ENCODE measurements around the gene ELFN1. TPM values are rescaled to one million over a fixed set of nuclear protein-coding genes. Genes with fewer than 3 reads are reported as not detected.
A peak's percentile ranks its signal among the peaks of the same experiment; 100 is the strongest.

ELFN1 gene
- total RNA-seq, 1 donor from 2014 or later = 4.3 TPM

DNA sequence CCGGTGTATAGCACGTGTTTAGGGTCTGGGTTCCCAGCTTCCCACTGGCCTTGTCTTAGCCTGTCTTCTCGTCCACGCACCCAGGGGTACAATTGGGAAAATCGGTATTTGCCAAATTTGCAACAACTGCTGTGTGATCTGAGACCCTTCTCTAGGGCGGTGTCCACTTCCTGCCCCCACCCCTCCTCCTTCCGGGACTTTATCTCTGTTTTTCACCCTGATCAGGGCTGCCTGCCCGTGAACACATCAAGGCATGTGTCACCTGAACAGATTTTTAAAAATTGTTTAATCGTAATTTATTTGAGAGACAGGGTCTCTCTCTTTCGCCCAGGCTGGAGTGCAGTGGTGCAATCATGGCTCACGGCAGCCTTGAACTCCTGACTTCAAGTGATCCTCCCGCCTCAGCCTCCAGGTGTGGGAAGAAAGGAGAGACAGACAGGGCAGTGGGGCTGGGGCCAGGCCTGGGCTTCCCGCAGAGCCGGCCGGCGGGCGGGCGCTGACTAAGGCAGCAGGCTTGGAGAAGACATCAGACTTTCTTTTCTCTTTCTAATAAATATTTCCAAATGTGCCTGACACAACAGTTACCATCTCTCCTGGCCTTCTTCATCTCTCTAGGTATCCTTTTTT, 27.5 kb downstream of the ELFN1 start:
- H3K4me1 ChIP-seq = no peaks in the 10 kb centered on the region
- DNase-seq (peak; percentile 25), ATAC-seq (no peak)
- intact Hi-C loops (cut with DNase I) = no loop called here
- H3K27ac ChIP-seq = no peak overlapping the region
- peaks cover 2% of the 10 kb centered on the region for H3K9me3 ChIP-seq
- TF ChIP-seq, protein P1, sequence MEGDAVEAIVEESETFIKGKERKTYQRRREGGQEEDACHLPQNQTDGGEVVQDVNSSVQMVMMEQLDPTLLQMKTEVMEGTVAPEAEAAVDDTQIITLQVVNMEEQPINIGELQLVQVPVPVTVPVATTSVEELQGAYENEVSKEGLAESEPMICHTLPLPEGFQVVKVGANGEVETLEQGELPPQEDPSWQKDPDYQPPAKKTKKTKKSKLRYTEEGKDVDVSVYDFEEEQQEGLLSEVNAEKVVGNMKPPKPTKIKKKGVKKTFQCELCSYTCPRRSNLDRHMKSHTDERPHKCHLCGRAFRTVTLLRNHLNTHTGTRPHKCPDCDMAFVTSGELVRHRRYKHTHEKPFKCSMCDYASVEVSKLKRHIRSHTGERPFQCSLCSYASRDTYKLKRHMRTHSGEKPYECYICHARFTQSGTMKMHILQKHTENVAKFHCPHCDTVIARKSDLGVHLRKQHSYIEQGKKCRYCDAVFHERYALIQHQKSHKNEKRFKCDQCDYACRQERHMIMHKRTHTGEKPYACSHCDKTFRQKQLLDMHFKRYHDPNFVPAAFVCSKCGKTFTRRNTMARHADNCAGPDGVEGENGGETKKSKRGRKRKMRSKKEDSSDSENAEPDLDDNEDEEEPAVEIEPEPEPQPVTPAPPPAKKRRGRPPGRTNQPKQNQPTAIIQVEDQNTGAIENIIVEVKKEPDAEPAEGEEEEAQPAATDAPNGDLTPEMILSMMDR (IDR thresholded peaks at IDR 0.05) = no peak
- peaks cover 4% of the 10 kb centered on the region for H3K27me3 ChIP-seq
- no peaks in the 10 kb centered on the region for H3K36me3 ChIP-seq
- H3K4me3 ChIP-seq = no peak overlapping the region

DNA sequence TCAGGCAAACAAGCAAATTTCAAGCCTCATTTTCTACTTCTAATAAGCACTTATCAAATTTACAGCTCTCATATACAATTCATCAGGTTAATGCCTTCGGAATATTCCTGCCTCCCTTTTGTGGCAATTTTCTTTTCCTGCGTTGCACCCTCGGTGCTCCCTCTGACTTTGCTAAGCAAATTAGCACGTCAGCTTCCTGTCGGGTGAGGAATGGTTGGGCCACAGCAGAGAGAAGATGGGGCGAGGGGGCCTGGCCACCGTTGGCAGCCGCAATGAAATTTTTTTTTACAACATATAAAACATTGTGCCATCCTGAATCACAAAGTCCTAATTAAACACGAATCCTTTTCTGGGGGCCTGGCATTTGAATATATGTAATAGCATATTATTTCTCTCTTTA, 28.1 kb downstream of the ELFN1 start:
- H3K36me3 ChIP-seq = no peaks in the 10 kb centered on the region
- H3K4me1 ChIP-seq = no peaks in the 10 kb centered on the region
- peaks cover 6% of the 10 kb centered on the region for H3K9me3 ChIP-seq
- peaks cover 4% of the 10 kb centered on the region for H3K27me3 ChIP-seq
- intact Hi-C loops (cut with DNase I) = no loop called here
- TF ChIP-seq, protein P1 (IDR thresholded peaks at IDR 0.05) = no peak
- no peak for DNase-seq
- H3K4me3 ChIP-seq = no peak overlapping the region
- no peak overlapping the region for H3K27ac ChIP-seq
- no peak for ATAC-seq

DNA sequence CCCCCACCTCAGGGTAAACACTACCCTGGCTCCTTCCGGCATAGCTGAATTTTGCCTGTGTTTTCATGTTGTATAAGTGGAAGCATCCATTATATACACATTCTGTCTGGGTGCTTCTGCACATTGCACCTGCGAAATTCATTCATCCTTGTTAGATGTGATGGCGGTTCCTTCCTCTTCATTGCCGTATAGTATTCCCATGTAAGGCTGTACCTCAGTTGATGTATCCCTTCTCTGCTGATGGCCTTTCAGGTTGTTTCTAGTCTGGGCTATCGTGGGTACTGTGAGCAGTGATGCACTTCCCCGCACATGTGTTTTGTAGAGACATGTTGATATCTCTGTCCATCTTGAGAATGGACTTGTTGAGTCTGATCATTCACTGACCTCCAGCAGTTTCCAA, 28.9 kb downstream of the ELFN1 start:
- TF ChIP-seq, protein P1 (IDR thresholded peaks at IDR 0.05) = no peak
- ATAC-seq (no peak), DNase-seq (no peak)
- Histone ChIP-seq H3K9me3 (peaks cover 6% of the 10 kb centered on the region), H3K4me3 (no peak overlapping the region), H3K4me1 (no peaks in the 10 kb centered on the region), H3K27me3 (peaks cover 4% of the 10 kb centered on the region), H3K36me3 (no peaks in the 10 kb centered on the region), H3K27ac (no peak overlapping the region)
- intact Hi-C loops (cut with DNase I) = no loop called here

DNA sequence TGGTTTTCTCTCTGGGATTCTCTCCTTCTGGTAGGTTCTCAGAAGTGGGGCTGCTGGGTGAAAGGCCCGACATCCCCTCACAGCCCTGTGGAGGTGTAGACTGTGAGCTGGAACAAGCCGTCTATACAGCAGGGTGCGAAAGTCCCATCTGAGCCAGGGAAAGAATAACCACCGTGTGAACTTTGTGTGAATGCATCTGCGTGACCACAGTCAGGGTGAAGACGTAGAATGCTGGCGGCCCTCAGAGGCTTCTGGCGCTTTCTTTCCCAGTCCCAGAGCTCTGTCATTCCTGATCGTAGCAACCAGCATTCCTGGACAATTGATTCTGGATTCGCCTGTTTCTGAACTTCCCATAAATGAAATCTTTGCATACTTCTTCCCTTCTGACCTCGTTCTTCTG, 30.0 kb downstream of the ELFN1 start:
- Histone ChIP-seq H3K4me1 (no peaks in the 10 kb centered on the region), H3K4me3 (no peak overlapping the region), H3K36me3 (no peaks in the 10 kb centered on the region), H3K27me3 (no peaks in the 10 kb centered on the region), H3K27ac (no peak overlapping the region), H3K9me3 (peaks cover 6% of the 10 kb centered on the region)
- peak; percentile 28 for DNase-seq
- intact Hi-C loops (cut with DNase I) = no loop called here
- ATAC-seq = no peak
- TF ChIP-seq, protein P1 (IDR thresholded peaks at IDR 0.05) = no peak

DNA sequence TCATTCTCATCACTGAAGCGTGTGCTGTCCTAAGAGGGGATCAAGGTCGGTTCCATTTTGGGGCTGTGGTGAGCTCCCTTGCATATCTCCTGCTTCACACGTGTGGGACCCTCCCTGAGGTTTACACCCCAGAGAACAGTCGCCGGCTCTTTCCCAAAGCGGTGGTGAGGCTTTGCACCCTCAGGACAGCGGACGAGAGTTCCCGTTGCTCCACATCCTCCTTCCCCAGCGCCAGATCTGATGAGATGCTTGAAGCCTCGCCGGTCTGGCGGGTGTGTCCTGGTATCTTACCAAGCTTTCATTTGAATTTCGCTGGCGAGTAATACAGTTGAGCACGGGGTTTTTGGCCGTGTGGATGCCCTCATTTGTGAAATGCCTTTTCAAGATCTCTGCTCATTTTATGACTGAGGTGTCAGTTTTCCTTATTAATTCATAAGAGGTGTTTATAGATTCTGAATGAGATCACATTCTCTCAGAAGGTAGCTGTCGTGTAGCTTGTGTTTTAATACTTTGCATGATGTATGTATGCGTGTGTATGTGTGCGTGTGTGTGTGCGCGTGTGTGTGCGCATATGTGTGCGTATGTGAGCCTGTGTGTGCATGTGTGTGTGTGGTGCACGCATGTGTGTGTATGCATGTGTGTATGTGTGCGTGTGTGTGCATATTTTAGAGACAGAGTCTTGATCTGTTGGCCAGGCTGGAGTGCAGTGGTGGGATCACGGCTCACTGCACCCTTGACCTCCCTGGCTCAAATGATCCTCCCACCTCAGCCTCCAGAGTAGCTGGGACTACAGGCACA, 30.7 kb downstream of the ELFN1 start:
- Histone ChIP-seq H3K27ac (no peak overlapping the region), H3K9me3 (peaks cover 6% of the 10 kb centered on the region), H3K36me3 (no peaks in the 10 kb centered on the region), H3K4me1 (no peaks in the 10 kb centered on the region), H3K4me3 (no peak overlapping the region), H3K27me3 (no peaks in the 10 kb centered on the region)
- ATAC-seq (no peak), DNase-seq (peak; percentile 40)
- TF ChIP-seq, protein P1 (IDR thresholded peaks at IDR 0.05) = no peak
- intact Hi-C loops (cut with DNase I) = no loop called here
